Trophoblast cell (in vitro differentiated cells and primary cell): ENCODE measurements around the gene DKKL1.

Experiments used
- DNase-seq, 2 donors: peaks; one replicate each; pipeline ENCODE4 v3.0.0-alpha.2; 2016
- H2AFZ ChIP-seq: 2 replicates; pipeline ENCODE4 v1.6.1; 2013; ENCODE audit warnings: low read length, moderate library complexity, mild to moderate bottlenecking; ENCODE audit not compliant: insufficient read depth, poor library complexity
- H2AK5ac ChIP-seq: 2 replicates; pipeline ENCODE4 v1.6.1; 2013; ENCODE audit warnings: mild to moderate bottlenecking, low read length
- H2BK120ac ChIP-seq: 2 replicates; pipeline ENCODE4 v1.6.1; 2013; ENCODE audit warnings: low read length, mild to moderate bottlenecking, moderate library complexity; ENCODE audit not compliant: insufficient read depth, poor library complexity
- H2BK12ac ChIP-seq: 2 replicates; pipeline ENCODE4 v1.6.1; 2013; ENCODE audit warnings: mild to moderate bottlenecking, low read length, moderate library complexity
- H2BK5ac ChIP-seq: 2 replicates; pipeline ENCODE4 v1.6.1; 2013; ENCODE audit warnings: low read length, low read depth, moderate library complexity, mild to moderate bottlenecking; ENCODE audit not compliant: poor library complexity
- H3K14ac ChIP-seq: 2 replicates; pipeline ENCODE4 v1.6.1; 2013; ENCODE audit warnings: mild to moderate bottlenecking, low read length
- H3K18ac ChIP-seq: 2 replicates; pipeline ENCODE4 v1.6.1; 2013; ENCODE audit warnings: mild to moderate bottlenecking, low read length
- H3K23ac ChIP-seq: 2 replicates; pipeline ENCODE4 v1.6.1; 2013; ENCODE audit warnings: low read length
- H3K27ac ChIP-seq: 2 replicates; pipeline ENCODE4 v1.5.1; 2013; ENCODE audit warnings: low read depth, mild to moderate bottlenecking, inconsistent platforms, low read length, moderate library complexity
- H3K27me3 ChIP-seq: 2 replicates; pipeline ENCODE4 v1.6.1; 2013; ENCODE audit warnings: inconsistent platforms, mild to moderate bottlenecking, low read length, moderate library complexity; ENCODE audit not compliant: insufficient read depth
- H3K36me3 ChIP-seq, 2 experiments: 1 replicate in 1 of 2; 2 replicates in 1 of 2; pipeline ENCODE4 v1.6.1; 2013; ENCODE audit warnings: low read length in 2 of 2, mild to moderate bottlenecking in 2 of 2, moderate library complexity in 1 of 2; ENCODE audit not compliant: insufficient read depth in 2 of 2, control insufficient read depth in 1 of 2
- H3K4ac ChIP-seq: 2 replicates; pipeline ENCODE4 v1.6.1; 2013; ENCODE audit warnings: low read depth, mild to moderate bottlenecking, low read length, moderate library complexity
- H3K4me1 ChIP-seq, 2 experiments: 1 replicate in 1 of 2; 2 replicates in 1 of 2; pipeline ENCODE4 v1.6.1; 2013; ENCODE audit warnings: low read length in 2 of 2, mild to moderate bottlenecking in 2 of 2, moderate library complexity in 1 of 2; ENCODE audit not compliant: insufficient read depth in 2 of 2, control insufficient read depth in 1 of 2
- H3K4me2 ChIP-seq: 2 replicates; pipeline ENCODE4 v1.6.1; 2013; ENCODE audit warnings: inconsistent platforms, mild to moderate bottlenecking, low read length, moderate library complexity
- H3K4me3 ChIP-seq: 2 replicates; pipeline ENCODE4 v1.5.1; 2013; ENCODE audit warnings: mild to moderate bottlenecking, low read depth, low read length, inconsistent platforms
- H3K79me1 ChIP-seq: one replicate; pipeline ENCODE4 v1.6.1; 2013; ENCODE audit warnings: low read length
- H3K79me2 ChIP-seq: 2 replicates; pipeline ENCODE4 v1.6.1; 2013; ENCODE audit warnings: low read length, mild to moderate bottlenecking; ENCODE audit not compliant: control insufficient read depth, insufficient read depth, poor library complexity
- H3K9ac ChIP-seq: 2 replicates; pipeline ENCODE4 v1.6.1; 2013; ENCODE audit warnings: mild to moderate bottlenecking, low read length
- H3K9me3 ChIP-seq: 2 replicates; pipeline ENCODE4 v1.6.1; 2013; ENCODE audit warnings: low read depth, mild to moderate bottlenecking, control low read depth, inconsistent platforms, low read length; ENCODE audit not compliant: insufficient read depth
- H4K12ac ChIP-seq: 2 replicates; pipeline ENCODE4 v1.6.1; 2013; ENCODE audit warnings: low read depth, mild to moderate bottlenecking, low read length, moderate library complexity
- H4K8ac ChIP-seq: 2 replicates; pipeline ENCODE4 v1.6.1; 2013; ENCODE audit warnings: low read depth, mild to moderate bottlenecking, low read length, moderate library complexity
- H4K91ac ChIP-seq: one replicate; pipeline ENCODE4 v1.6.1; 2013; ENCODE audit warnings: low read depth, mild to moderate bottlenecking, low read length, moderate library complexity
- WGBS: extraction: QIAGEN DNeasy Blood & Tissue Kit; methylation state at CpG from one replicate; pipeline ENCODE4 v1.1.7; 2013; ENCODE audit warnings: missing lambda C conversion rate; ENCODE audit not compliant: insufficient read length, insufficient coverage; ENCODE audit errors: extremely low coverage; 5-methylcytosine and 5-hydroxymethylcytosine counted together

DKKL1 gene

GRCh38 chr19:49407482-49408015, 43.9 kb downstream of the DKKL1 start:
- Histone ChIP-seq H3K4ac (no peak overlapping the region), H3K4me1 (peaks cover 4 to 8% of the 10 kb centered on the region in 2 experiments), H3K79me2 (no peaks in the 10 kb centered on the region), H3K27me3 (no peaks in the 10 kb centered on the region), H2AK5ac (no peak overlapping the region), H2AFZ (no peak overlapping the region), H4K8ac (no peak overlapping the region), H3K4me2 (no peak overlapping the region), H3K18ac (no peak overlapping the region), H3K9me3 (peaks cover 3% of the 10 kb centered on the region), H2BK12ac (no peak overlapping the region), H3K23ac (no peak overlapping the region), H4K12ac (no peak overlapping the region), H3K9ac (no peak overlapping the region), H2BK5ac (no peak overlapping the region), H2BK120ac (no peak overlapping the region), H3K79me1 (no peaks in the 10 kb centered on the region), H3K4me3 (no peak overlapping the region), H3K27ac (no peak overlapping the region), H3K14ac (no peak overlapping the region), H3K36me3 (no peaks in the 10 kb centered on the region), H4K91ac (no peak overlapping the region)
- DNase-seq: no peak
- no CpG with 5 or more reads among the region's 16 CpGs for WGBS

GRCh38 chr19:49408816-49409440, 45.3 kb downstream of the DKKL1 start:
- H3K36me3 ChIP-seq: no peaks in the 10 kb centered on the region
- no peak for DNase-seq
- H2AK5ac ChIP-seq: no peak overlapping the region
- H4K8ac ChIP-seq: no peak overlapping the region
- no peak overlapping the region for H2BK12ac ChIP-seq
- peaks cover 2% of the 10 kb centered on the region for H3K9me3 ChIP-seq
- no peaks in the 10 kb centered on the region for H3K79me2 ChIP-seq
- H3K79me1 ChIP-seq: no peaks in the 10 kb centered on the region
- no peaks in the 10 kb centered on the region for H3K27me3 ChIP-seq
- H4K12ac ChIP-seq: no peak overlapping the region
- no peak overlapping the region for H2BK5ac ChIP-seq
- H3K4me1 ChIP-seq: peaks cover 0 to 6% of the 10 kb centered on the region in 2 experiments
- no peak overlapping the region for H4K91ac ChIP-seq
- H3K18ac ChIP-seq: no peak overlapping the region
- no peak overlapping the region for H3K4me2 ChIP-seq
- no peak overlapping the region for H3K4me3 ChIP-seq
- no peak overlapping the region for H3K23ac ChIP-seq
- H3K9ac ChIP-seq: no peak overlapping the region
- no peak overlapping the region for H3K14ac ChIP-seq
- WGBS: no CpG with 5 or more reads among the region's 8 CpGs
- H2AFZ ChIP-seq: no peak overlapping the region
- no peak overlapping the region for H2BK120ac ChIP-seq
- H3K4ac ChIP-seq: no peak overlapping the region
- H3K27ac ChIP-seq: no peak overlapping the region

- H3K23ac ChIP-seq: no peak overlapping the region
- no peak overlapping the region for H4K91ac ChIP-seq
- H3K18ac ChIP-seq: no peak overlapping the region
- no peak overlapping the region for H3K4me2 ChIP-seq
- no peak overlapping the region for H3K9ac ChIP-seq
- H2BK5ac ChIP-seq: no peak overlapping the region
- peaks cover 0 to 3% of the 10 kb centered on the region in 2 experiments for H3K4me1 ChIP-seq
- H3K79me2 ChIP-seq: no peaks in the 10 kb centered on the region
- no peaks in the 10 kb centered on the region for H3K9me3 ChIP-seq
- H3K36me3 ChIP-seq: no peaks in the 10 kb centered on the region
- no peak for DNase-seq
- H3K79me1 ChIP-seq: no peaks in the 10 kb centered on the region
- WGBS: no CpG with 5 or more reads among the region's 5 CpGs
- no peaks in the 10 kb centered on the region for H3K27me3 ChIP-seq
- H4K12ac ChIP-seq: no peak overlapping the region
- H3K27ac ChIP-seq: no peak overlapping the region
- H4K8ac ChIP-seq: no peak overlapping the region
- no peak overlapping the region for H2BK120ac ChIP-seq
- H3K14ac ChIP-seq: no peak overlapping the region
- no peak overlapping the region for H3K4ac ChIP-seq
- no peak overlapping the region for H2BK12ac ChIP-seq
- H2AK5ac ChIP-seq: no peak overlapping the region
- H3K4me3 ChIP-seq: no peak overlapping the region
- no peak overlapping the region for H2AFZ ChIP-seq
Observed at GRCh38 chr19:49409441-49410029, 45.9 kb downstream of the DKKL1 start.

GRCh38 chr19:49411681-49412326, 48.1 kb downstream of the DKKL1 start:
- H3K23ac ChIP-seq: no peak overlapping the region
- H3K4ac ChIP-seq: no peak overlapping the region
- no peak for DNase-seq
- H3K18ac ChIP-seq: no peak overlapping the region
- H3K27ac ChIP-seq: no peak overlapping the region
- no peak overlapping the region for H3K4me3 ChIP-seq
- WGBS: no CpG with 5 or more reads among the region's 3 CpGs
- no peak overlapping the region for H2BK5ac ChIP-seq
- no peaks in the 10 kb centered on the region for H3K27me3 ChIP-seq
- H2AK5ac ChIP-seq: no peak overlapping the region
- no peaks in the 10 kb centered on the region for H3K9me3 ChIP-seq
- H3K79me2 ChIP-seq: no peaks in the 10 kb centered on the region
- no peak overlapping the region for H4K91ac ChIP-seq
- no peak overlapping the region for H3K4me2 ChIP-seq
- no peaks in the 10 kb centered on the region for H3K79me1 ChIP-seq
- no peak overlapping the region for H2BK12ac ChIP-seq
- no peak overlapping the region for H4K8ac ChIP-seq
- H3K9ac ChIP-seq: no peak overlapping the region
- peaks cover 0 to 3% of the 10 kb centered on the region in 2 experiments for H3K4me1 ChIP-seq
- no peak overlapping the region for H2AFZ ChIP-seq
- no peaks in the 10 kb centered on the region for H3K36me3 ChIP-seq
- H4K12ac ChIP-seq: no peak overlapping the region
- H3K14ac ChIP-seq: no peak overlapping the region
- no peak overlapping the region for H2BK120ac ChIP-seq
